GM13976 (cell line): Measurements from ENCODE around the gene ADCK2.

Source experiments
- DNase-seq: peaks from one replicate; pipeline ENCODE4 v3.0.0; 2012; ENCODE audit warnings: low spot score
- CTCF ChIP-seq: IDR thresholded peaks from 2 replicates; pipeline ENCODE4 v1.5.1; 2012; ENCODE audit warnings: borderline replicate concordance, mild to moderate bottlenecking; ENCODE audit not compliant: insufficient read depth; ENCODE audit errors: extremely low read depth, missing control alignments, control extremely low read depth
- in situ Hi-C: fragments of 300-500 bp; cut with MboI; formaldehyde crosslinking; loops from one replicate; pipeline ENCODE4 v1.12.0; 2022; ENCODE audit warnings: low sequenced_read_pairs, mixed read lengths, inconsistent platforms; ENCODE audit not compliant: unreplicated experiment

The ADCK2 gene

GRCh38 chr7:140744005-140744404, 71.3 kb downstream of the ADCK2 start:
- no peak for TF ChIP-seq CTCF

More at GRCh38 chr7:140744005-140744404, 71.3 kb downstream of the ADCK2 start:
- in situ Hi-C loops: no loop called here
- DNase-seq: no peak
